ENCODE results near the gene FOXB1.

Gene FOXB1

DNA sequence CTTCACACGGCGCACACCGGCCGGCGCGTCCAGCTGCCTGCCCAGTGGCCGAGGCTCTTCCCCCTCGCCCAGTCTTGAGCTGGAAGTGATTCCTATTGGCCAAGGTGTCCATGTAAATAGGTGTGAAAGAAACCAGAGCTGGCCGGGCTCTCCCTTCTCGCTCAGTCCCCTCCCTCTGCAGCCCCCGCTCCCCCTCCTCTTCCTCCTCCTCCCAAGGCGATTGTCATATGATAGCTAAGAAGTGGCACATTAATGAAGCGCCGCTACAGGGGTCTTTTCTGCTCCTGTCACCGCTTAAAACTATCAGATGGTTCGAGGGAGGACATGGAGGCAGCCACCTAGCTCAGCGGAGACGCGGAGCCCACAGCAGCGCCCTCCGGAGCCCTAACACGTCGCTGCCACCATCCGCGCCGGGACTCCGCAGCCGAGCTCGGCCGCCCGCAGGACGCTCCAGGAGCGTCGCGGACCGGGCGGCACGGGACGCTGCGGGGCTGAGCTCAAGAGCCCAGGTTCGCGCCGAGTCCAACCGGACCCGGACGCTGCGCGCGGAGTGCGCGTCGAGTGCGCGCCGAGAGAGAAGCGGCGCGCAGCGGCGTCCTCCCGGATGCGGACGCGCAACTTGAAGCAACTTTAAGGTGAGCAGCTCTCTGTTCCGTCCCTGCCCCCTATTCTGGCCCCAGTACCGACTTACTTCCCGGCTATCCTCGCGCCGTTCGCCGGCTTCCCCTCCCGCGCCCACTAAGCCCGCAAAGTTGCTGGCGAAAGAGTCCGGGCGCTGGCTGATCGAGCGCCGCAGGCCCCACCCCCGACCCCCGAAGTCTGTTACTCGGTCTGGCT is at the start of gene FOXB1:
Gene FOXB1, plus strand, starts transcription at position 303 of the 837 bp plus-strand sequence. CDS start 653 bp downstream, outside the sequence.
- no peak for DNase-seq

DNA sequence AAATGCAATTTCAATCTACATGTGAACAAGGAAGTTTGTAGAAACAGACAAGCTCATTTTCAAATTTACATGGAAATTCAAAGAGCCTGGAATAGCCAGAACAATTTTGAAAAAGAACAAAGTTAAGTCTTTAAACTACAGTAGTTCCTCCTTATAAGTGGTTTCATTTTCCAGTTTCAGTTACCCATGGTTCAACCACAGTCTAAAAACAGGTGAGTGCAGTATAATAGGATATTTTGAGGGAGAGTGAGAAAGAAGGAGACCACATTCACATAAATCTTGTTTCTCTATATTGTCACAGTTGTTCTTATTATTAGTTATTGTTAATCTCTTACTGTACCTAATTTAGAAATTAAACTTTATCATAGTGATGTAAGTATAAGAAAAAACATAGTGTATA is 45.8 kb upstream of the FOXB1 start:
- DNase-seq: no peak

DNA sequence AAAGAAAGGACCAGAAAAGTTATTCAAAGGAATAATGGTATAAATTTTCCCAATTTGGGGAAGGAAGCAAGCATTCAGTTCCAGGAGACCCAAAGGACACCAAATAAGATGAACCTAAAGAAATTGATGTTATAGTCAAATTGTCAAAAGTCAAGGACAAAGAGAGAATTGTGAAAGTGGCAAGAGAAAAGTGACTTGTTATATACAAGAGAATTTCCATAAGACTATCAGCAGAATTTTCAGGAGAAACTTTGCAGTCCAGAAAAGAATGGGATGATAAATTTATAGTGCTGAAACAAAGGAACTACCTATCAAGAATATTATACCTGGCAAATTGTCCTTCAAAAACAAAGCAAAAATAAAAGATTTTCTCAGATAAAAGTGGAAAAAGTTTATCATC is 43.8 kb upstream of the FOXB1 start:
- DNase-seq: no peak

DNA sequence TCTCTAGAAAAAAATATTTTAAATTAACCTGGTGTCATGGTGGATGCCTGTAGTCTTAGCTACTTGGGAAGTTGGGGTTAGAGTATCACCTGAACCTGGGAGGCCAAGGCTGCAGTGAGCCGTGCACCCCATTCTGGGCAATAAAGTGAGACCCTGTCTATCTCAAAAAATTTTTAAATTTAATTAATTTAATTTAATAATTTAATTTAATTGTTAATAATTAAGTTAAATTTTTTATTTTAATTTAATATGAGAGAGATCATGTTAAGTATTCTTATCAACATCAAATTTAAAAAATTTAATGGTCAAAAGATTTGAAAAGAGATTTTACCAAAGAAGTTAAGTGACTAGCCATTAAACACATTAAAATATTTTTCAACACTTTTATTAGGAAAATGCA is 40.8 kb upstream of the FOXB1 start:
- no peak for DNase-seq

DNA sequence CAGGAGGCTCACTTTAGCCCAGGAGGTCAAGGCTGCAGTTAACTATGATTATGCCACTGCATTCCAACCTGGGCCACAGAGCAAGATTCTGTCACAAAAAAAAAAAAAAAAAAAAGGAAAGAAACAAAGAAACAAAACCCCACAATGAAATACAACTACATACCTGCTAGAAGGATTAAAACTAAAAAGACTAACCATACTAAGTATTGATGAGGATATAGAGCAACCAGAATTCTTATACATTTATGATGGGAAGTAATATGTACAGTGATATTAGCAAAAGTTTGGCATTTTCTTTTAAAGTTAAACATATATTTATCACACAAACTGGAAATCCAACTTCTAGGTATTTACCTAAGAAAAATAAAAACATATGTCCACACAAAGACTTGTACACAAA is 40.2 kb upstream of the FOXB1 start:
- no peak for DNase-seq

DNA sequence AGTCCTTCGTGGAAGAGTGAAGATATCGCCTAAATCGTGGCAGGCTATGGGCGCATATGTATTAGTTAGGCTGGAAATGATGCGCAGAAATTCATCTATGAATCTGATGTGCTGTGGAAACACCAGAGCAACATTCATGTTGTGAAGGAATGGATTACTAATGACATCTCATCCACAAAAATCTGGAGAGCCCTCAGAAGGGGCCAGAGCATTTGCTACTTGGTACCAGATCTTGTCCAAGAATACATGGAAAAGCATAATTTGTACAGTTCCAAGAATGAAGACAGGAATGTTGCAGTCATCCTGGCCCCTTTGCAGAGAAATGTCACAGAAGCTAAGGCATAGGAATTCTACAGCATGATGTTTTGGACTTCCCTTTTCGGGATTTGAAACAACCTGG is 38.4 kb upstream of the FOXB1 start:
- DNase-seq: no peak

DNA sequence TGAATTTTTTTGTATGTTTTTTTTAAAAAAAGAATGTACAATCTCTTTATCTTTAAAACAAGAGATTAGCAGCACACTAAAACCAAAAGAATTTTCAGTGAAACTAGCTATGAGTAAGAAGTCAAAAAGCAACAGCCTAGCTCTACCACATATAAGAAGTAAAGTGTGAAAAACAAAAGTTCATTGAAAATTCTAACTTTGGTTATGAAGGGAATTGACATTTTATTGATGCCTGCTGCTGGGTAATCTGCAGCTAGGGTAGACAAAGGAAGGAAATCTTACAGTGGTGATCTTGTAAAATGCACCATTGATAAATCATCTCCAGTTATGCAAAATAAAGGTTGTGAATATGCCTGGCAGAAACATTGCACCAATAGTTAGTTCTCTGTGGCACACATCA is 37.8 kb upstream of the FOXB1 start:
- no peak for DNase-seq

DNA sequence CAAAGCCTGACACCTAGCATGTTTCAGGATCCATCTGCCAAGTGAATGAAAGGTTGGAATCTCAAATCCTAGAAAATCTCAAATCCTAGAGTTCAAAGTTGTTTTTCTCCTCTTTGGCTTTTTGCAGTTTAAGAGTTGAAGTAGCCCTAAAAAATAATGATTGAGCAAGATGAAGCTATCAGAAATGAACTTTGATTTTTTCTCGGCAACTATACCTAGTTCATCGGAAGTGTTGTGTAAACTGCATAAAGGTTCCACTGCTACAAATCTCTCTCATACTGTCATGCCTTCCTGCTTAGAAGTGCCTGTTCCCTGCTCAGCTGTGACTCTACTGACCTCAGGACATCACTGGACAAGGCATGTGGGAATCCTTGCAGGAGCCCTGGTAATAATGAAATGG is 35.8 kb upstream of the FOXB1 start:
- no peak for DNase-seq

DNA sequence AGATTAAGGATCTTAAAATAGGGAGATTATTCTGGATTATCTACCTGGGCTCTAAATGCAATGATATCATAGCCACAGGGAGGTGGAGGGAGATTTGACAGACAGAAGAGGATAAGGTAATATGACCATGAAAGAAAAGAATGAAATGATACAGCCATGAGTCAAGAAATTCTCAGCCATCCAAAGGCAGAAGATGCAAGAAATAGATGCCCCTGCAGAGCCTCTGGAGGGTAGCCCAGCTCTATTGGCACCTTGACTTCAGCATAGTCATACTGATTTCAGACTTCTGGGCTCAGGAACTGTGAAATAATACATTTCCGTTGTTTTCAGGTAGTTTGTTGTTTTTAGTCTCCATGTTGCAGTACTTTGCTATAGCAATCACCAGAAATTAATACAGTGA is 31.9 kb upstream of the FOXB1 start:
- no peak for DNase-seq

DNA sequence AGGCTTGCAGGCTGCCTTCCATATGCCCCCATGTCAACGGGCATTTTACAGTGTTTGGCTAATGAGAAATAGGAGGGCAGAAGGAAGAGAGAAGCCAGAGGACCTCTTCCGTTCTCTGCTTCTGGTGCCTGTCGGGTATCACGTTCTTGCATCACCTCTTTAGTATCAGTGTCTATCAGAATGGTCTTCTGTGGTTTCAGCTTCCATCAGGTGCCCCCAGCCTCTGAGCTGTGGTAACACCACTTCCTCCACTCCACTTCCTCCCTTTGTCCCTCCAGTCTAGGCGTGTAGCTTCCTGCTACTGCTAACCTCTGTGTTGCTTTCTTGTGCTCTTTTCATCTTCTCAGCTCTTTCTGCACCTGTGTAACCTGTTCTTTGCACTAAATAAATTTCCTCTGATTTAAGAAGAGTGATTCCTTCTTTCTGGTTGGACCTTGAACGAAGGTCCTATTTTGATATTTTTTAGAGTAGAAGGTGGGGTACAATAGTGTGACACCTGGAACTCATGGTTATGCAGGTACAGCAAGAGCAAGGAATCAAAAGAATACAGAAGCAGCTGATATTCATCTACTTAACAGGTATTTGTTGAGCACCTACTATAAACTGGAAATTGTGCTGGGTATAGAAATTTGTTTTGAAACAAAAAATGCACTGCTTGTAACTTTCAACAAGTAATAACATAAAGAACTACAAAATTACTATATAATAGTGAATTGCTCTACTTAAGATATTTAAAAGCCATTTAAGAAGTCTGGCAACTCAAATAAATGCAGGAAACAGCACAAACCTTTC is 27.4 kb upstream of the FOXB1 start:
- no peak for DNase-seq

DNA sequence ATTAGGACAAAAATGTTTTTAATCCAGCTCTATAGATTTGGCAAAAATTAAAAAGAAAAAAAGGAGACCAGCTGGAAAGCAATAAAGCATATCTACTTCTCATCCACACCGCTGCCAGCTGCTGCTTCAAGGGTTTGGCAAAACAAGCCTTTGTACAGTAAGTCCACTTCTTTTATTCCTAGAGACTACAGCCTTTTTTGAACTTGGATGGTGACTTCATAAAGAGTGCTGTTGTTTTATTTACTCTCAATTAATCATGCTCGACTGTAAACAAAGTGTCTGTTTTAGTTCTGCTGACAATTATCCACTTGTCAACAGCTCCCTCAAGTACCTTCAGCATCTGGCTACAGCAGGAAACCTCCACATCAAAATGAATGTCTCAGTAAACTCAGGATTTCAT is 12.3 kb upstream of the FOXB1 start:
- DNase-seq: no peak

DNA sequence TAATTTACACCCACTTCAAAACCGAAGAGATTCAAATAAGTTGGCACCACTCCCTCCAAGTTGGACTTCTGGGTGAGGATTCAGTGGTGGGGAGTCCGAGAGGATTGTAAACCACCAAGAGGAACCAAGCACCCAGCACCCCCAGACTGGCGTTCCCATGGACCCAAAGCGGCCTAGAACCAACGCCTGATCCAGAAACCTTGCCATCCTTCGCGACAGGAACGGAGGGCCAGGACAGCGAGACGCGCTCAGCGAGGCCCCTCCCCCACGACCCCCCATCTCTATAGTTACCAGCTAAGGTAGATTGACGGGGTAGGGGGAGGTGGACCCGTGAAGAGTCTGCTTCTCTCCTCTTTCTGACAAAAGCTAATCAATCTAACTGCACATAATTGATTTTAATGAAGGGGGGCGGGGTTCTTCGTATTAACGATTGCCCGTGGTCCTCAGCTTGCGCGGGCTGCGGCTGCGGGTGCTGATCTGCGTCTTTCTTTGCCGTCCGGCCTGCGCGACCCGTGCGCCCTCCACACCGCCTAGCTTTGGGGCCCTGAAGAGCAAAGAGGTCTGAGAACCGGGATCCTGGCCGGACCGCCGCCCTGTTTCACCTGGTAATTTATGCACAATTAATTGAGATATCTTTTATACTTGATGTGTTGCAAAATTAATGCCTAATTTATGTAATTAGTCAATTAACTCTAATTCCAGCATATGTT is 10.9 kb upstream of the FOXB1 start:
- no peak for DNase-seq

DNA sequence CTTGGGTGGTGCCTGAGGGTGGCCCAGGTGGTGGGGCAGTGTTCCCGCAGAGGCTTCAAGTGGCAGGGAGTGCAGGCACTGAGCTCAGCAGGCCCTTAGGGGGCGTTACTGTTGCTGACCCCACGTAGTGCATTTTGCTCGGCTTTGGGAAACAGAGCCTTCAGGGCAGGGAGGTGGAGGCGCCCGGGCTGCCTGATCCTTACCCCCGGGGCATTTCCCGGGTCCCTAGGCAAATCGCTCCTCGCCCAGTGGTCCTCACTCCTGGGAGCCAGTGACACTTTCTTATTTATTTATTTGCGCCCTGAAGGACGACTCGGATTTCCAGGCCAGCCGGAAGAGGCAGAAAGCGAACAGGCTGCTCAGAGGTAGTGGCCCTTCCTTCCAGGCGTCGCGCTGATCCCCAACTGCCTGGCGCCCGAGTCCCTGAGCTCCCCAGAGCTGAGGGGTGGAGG is 10.1 kb upstream of the FOXB1 start:
- DNase-seq: no peak

DNA sequence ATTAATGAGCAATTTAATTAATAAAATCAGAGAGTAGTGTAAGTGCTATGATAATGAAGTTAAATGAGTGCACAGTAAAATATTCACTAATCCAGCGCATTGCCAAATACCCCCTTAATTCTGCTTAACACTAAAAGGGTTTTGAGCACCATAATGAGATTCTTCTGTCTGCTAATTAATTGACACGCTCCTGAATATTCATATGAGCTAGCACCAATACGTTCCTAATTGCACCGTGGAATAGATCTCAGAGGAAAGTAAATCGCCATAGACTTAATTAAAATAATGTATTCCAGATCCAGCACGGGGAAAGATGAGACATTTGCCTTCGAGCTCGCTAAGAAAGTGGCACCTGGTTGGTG is 9.6 kb upstream of the FOXB1 start:
- no peak for DNase-seq

DNA sequence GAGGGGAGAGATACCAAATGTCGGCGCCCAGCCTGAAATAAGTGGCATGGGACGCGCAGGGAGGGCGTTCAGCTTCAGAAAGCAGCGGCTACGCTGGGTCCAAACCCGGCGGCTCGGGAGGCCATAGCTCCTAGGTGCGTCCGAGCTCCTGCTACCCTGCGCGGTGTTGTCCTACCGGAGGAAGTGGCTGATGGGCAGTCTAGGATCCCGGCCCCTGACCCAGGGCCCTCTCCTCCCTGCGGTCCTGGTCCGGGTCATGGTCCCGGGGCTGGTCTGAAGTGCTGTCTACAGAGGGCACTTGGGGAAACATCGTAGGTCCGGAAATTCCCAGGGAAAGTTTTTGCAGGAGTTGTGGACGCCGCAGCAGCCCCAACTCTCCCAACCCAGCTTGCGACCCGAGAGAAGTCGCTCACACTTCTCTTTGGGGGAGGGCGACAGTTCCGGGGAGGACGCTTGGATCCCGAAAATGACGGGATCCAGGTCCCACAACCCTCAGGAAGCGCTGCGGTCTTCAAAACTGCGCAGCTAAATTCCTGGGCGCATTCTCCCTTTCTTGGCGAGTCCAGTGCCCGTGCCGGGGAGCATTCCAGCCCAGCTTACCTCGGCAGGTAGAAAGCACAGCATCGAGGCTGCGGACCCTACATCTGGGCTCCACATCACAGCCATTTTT is 9.1 kb upstream of the FOXB1 start:
- no peak for DNase-seq

DNA sequence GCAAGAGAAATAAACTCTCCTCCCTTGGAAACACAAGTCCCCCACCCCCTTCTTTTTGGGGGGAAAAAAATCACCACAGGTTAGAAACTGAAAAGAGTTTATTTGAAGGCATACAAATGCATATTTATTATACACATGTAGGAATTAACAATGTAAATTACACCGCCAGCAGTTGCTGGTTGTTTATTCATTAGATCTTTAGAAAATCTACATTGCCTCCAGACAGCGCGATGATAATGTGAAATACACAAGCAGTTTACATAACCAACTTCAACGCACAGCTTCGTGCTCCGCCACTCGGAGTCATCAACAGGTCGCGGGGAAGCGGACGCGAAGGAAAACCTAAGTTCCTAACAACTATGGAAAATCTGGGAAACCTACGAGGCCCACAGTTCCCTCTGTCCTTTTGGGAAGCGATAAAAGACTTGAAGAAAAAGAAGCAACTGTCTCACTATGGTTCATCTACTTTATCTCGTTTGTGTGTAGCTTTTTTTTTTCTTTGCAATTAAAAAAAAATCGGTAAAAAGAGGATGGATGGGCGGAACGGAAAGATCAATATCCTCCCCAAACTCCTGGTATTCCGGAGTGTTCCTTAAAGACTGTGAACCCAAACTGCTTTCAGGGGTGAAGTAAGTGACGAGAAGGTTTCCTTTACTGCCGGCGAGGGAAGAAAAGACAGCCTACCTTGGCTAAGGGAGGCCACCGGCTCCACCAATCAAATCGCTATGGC is 8.4 kb upstream of the FOXB1 start:
- no peak for DNase-seq

DNA sequence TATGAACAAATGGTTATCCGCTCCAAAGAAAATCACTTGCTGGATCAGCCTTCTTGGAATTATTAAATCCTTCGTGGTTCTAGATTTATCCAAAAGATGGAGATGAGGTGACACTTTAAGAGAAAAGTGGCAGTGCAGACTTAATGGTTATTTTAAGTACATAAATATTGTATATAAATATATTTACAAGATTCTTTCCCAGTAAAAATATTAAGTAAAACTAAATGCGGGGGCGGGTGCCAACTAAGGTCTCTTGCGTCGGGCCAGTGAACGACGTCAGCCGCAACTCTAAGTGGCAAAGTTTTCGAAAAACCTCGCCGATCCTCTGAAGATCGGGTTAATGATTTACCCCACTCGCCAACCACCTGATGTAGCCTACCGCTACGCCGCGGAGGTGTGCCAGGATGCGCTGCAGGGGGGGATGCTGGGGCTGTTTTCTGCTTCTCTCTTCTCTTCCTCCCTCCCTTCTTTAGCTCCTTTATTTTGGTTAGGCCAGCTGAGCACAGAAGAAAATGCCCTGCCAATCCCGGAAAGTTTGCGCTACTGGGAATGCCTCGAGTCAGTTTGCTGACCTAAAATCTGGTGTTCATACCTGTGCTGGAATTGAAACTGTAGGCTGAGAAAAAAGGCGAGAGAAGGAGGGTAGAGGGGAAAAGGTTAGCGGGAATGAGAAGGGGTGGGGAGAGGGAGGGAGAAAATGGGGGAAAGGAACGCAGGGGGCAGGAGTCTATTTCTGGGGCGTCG is 7.6 kb upstream of the FOXB1 start:
- DNase-seq: no peak

DNA sequence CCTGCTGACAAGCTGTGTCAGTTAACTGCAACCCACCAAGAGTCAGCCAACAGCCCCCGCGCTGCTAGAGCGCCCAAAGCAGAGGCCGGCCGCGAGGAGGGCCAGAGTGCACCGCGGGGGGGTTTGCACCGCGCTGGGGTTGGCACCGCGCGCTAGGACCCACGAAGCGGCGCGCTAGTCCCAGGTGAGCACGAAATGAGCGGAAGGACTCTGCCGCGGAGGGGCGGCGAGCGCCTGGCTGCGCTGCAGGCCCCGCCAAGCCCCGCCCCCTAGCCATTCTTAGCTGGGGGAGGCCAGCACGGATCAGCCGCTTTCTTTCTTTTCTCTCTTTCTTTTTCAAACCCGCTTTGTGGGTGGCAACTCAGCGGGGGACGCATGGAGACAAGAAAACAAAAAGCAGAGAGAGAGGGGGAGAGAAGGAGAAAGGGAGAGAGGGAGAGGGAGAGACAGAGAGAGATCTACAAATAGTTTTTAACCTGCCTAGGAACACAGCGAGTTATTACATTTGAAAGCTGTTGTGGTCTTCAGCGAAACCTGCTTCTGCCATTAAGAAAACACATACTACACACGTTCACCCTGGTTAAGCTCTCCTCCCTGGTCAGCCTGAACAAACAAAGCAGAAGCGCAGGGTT is 6.9 kb upstream of the FOXB1 start:
- peak in 1 of 2 experiments; percentile 13 for DNase-seq

DNA sequence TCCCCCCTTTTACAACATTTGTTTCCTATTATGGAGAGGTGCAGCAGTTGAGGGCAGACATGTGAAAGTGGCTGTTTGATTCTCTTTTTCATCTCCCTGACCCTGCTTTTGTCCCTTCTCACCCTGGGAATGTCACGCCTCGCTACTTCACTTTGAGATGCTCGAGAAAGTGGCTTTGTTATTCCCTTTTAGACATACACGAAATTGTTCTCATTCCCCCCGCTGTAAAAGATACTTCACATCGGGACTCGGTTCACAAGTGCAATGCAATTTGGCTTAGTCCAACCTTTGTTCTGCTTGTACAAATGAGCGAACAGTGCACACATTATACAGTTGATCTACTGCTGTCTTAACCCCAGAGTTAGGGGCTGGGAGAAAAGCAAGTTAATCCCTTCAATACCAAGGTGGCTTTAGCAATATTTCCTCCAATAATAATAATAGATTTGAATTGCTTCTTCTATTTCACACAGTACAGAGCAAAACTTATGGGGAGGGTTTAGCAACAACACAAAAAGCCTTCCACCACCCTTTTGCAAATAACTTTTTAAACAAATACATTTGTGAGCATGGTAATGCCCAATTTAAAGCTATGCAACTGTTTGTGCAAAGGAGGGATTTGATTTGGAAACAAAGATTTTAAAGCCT is 5.7 kb upstream of the FOXB1 start:
- DNase-seq: no peak

DNA sequence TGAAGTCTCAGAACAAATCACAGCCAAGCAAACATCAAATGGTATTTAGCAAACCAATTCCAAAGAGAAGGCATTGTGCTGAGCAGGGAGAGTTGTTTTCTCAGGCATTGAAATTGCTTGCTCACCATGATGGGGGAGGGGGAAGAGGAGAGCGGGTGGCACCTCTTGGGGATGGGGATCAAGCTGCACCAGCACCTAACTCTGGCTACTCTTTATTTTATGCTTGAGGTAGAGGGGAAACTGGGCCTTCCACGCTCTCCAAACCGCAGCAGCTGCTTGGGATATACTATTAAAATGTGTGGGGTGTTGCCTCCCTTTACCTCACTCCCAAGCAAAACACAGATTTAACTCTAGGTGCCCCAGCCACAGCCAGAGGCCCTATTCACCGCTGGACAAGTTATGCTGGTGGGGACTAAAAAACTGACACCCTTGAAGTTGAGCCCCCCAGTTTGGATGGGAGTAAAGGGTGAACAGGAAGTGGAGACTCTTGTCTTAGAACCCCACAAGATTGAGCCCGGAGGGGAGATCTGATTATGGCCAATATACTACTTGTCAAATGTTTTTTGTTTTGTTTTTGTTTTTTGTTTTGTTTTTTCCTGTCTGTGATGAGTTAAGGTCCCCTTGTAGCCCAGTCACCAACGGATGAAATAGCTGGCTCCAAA is 5.0 kb upstream of the FOXB1 start:
- DNase-seq: no peak
